Nucleus accumbens (tissue), 56 donors: ENCODE measurements around the gene ADA.

Experiments
- DNase-seq, 56 donors: peaks; one replicate each; lab custom pipeline; 2025; lab: John Stamatoyannopoulos, UW

The ADA gene

DNA sequence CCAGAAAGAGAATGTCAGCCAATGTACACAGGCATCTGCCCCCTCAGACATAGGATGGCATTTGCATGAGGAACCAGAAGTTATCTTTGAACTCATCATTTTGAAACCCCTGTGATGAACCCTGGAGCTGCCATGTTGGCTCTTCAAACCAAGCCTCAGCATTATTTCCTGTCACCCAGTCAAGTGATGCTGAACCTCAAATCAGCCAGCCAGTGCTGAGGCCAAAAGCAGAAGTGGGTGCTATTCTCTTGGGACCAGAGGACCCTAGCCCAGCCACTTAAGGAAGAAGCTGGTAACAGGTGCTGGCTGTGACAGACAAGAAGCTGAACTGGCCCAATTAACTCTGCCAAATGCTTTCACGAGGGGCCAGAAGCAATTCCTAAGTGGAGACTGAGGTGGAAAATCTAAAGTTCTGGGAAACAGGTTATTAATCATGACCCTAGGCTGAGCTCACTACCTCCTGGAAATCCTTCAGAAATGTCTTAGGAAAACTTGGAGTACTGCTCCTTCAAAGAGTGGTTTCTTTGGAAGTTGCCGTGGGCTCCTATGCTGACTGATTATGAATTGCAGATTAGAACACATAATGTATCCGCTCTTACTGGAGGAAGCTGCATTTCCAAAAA lies 65.1 kb downstream of the ADA start:
- DNase-seq, result no peak

DNA sequence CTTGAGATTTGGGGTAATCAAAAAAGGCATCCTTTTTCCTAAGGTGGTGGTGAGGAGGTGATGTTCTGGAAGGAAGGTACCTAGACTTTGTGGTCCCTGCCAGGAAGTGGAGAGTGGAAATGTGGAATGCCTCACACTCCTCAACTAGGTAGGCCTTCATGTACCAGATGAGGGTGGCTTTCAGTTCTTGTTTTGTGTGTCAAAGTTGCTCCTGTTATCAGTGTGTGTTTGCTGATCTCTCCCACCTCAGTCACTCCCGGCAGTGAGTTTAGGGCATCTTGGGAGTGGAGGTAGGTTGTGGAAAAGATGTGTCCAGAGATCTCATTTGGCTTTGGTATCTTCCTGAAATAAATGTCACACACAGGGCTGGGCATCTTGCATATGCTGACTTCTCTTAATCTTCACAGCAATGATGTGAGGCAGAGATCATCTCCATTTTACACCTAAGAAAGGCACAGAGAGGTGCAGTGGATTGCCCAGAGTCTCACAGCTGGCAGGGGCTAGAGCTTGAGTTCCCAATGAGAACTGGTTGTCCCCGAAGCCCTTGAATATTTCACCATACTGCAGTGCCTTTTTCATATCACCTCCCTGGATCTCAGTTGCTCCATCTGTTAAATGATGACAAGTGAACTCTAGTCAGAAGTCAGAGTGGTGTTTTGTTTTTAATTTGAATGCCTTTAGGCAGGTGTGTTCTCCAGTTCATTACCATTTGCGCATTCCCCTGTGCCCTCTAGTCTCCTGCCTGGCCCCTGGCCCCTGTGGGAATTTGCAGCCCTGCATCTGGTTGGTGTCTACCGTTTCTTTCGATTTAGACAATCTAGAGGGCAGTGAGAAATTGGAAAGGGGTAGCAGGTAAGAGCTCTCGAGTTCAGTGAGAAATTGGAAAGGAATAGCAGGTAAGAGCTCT lies 66.2 kb downstream of the ADA start:
- DNase-seq, result no peak

DNA sequence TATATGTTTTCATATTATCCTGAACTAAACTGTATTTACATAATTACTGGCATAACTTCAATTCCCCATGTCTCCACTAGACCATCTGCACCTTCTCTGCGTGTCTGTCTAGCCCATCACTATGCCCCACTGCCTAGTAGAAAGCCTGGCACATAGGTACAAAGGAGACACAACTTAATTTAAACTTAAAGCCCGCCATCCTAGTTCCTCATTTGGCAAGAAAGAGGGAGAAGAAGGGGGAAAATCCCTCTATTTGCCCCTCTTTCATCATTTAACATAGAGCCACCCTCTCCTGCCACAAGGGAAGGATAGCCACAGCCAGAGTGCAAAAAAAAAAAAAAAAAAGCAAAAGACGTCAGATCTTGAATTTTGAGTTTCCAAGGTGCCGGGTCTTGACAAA lies 67.3 kb downstream of the ADA start:
- DNase-seq, result no peak

DNA sequence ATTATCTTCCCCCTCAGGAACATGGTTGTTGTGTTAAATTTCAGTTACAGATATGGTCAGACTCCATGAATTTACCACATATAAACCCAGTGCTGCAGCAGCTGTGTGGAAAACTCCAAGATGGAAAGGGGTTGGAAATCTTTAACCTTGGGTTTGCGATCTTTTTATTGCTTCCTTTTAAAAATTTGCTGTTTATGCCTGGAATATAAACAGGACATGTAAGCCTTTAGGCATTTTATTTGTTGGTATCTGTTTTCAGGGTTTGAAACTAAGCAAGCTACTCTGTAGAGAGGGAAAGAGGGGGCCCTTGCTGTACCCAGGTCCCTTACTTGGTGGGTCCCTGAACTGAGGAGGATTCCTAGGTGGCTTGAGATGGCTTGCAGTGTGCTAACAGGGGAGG lies 68.3 kb downstream of the ADA start:
- no peak for DNase-seq

DNA sequence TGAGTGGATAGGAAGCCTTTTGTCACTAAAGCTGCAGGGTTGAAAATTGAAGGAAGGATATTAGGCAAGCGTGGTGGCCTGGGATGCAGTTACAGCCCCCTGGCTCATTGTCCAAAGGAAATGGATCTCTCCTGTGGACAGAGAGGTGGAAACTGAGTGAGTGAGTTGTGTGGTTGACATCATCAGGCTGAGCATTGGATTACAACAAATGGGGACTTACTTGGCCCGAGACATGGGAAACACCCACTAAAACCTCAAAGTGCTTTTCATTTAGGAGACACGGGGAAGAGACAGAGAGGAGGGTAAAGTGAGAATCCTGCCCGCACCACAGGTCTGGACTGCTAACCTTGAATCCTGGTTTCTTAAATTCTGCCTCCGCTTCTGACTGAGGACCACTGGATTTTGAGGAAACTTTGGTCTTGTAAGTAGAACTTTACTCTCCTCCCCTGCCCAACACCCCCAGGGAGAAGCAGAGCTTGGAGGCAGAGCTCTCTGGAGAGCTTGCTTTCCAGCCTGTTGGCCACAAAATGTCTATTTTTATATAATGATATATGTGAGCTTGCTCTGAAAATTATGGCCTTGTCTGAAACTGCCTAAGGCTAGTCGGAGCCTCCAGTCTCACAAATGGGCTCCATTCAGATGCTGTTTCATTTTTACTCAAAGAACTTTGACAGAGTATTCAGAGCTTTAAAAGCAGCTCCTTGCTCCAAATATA lies 69.0 kb downstream of the ADA start, which contains the start of gene PKIG:
Gene PKIG (plus strand): TSS at position 269 of the 715 bp plus-strand sequence. CDS start 31,978 bp downstream, outside the sequence.
- DNase-seq, result no peak

DNA sequence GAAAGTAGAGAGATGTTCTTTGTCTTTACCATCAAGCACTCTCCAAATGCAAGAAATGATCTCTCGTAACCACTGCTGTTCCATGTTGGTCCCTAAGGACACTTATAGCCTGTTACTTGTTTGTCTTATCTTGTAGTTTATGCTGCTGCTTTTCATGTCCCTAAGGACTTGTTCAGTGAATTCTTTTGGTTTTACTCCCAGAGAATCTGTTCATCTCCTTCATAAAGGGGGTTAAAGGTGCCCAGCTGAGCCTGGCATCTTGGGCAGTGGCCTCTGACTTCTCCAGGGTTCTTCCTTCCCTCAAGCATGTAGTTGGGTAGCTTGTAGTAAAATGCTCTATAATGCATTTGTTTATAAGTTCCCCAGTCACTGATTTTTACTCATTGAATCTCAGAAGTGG lies 70.0 kb downstream of the ADA start:
- DNase-seq, result no peak

DNA sequence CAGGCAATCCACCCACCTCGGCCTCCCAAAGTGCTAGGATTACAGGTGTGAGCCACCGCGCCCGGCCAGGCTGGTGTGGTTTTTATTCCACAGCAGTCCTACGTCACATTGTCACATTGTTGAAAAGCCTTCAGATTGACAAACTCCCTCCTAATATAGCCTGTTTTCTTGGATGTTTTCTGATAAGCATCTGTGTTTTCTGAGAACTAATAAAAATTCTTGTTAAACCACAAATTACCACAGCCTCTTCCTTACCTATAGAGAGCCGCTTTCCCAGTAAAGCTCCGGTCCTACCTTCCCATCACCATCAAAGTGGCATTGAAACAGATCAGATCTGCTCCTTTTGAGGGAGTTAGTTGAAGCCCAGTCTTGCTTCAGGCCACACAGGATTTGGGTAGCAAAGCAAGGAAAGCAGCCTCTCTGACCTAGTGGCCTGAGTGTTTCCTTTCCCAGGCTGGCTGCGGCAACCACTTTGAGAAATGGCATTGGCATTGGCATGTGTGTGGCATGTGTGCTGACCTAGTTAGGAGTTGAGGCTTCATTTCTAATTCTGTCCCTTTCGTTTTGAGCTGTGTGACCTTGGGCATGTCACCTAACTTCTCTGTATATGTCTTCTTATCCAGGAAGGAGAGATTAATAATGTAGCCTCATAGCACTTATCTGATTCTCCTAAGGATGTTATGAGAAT lies 70.8 kb downstream of the ADA start:
- no peak for DNase-seq

DNA sequence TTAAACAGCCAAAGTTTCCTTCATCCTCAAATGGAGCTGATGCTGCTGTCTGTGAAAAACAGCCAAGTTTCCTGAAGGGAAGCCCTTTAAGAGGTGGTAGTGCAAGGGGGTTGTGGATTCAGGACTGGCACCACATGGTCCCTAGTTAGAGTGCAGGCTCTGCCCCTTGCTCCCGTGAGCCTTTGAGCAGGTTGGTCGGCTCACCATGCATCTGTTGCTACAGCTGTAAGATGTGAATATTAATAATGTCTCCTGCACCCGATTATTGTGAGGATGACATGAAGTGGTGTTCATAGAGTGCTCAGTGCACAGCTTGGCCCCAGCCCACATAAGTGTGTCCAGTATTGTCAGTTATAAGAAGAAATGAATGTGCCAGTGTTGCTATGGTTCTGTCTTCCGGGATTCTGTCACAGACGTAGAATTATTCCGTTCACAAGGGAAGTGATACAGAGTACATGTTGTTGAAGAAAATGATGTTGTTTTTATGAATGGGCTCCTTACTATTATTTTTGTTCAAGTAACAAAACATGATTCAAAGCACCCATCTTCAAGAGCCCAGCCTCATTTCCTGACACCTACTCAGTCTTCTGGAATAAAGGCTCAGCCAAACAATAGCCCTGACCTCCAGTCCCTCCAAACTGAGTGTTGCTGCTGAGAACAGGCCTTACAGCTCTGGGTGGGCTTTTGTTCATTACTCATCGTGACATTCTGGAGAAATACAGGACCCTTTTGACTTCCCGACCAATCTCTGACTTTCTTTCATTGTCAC lies 72.0 kb downstream of the ADA start:
- DNase-seq, result peak in 1 of 56 donors; percentile 25

DNA sequence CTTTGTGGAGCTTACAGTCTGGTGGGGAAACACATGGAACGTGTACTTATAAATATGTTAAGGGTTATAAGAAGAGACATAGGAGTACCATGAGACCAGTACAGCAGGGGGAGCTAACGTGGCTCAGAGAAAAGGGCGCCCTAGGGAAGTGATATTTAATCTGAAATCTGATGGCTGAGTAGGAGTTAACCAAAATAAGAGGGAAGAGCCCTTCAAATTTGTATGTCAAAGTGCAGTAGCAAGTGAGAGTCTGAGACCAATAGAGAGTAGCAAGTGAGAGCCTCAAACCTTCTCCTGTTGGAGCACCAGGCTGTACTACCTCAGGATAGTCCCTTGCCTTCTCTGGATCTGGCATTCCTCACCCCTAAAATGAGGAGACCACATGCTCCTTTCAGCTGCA lies 75.2 kb downstream of the ADA start:
- DNase-seq, result no peak

DNA sequence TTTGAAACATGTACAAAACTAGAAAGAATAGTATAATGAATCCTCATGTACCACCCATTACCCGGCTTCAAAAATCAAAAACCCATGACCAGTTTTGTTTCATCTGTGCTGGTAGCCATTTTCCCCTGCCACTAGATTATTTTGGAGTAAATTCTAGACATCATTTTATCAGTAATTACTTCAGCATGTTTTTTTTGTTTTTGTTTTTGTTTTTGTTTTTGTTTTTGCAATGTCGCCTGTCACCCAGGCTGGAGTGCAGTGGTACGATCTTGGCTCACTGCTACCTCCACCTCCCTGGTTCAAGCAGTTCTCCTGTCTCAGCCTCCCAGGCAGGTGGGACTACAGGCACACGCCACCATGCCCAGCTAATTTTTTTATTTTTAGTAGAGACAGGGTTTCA lies 77.1 kb downstream of the ADA start:
- no peak for DNase-seq

DNA sequence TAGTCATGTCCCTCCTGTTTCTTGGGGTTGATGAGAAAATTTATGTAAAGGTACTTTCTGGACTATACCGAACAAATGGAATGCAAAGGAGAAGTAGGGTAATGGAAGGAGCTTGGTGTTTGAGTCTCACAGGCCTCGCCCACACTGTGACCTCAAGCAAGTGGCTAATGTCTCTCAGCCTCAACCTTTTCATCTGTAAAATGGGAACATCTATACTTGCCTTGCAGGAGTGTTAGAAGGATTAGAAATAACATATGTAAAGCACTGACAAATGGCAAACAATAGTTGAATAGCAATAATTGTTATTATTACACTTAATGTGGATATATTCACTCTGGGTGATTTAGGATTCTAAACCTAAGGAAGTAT lies 78.0 kb downstream of the ADA start:
- DNase-seq, result no peak

DNA sequence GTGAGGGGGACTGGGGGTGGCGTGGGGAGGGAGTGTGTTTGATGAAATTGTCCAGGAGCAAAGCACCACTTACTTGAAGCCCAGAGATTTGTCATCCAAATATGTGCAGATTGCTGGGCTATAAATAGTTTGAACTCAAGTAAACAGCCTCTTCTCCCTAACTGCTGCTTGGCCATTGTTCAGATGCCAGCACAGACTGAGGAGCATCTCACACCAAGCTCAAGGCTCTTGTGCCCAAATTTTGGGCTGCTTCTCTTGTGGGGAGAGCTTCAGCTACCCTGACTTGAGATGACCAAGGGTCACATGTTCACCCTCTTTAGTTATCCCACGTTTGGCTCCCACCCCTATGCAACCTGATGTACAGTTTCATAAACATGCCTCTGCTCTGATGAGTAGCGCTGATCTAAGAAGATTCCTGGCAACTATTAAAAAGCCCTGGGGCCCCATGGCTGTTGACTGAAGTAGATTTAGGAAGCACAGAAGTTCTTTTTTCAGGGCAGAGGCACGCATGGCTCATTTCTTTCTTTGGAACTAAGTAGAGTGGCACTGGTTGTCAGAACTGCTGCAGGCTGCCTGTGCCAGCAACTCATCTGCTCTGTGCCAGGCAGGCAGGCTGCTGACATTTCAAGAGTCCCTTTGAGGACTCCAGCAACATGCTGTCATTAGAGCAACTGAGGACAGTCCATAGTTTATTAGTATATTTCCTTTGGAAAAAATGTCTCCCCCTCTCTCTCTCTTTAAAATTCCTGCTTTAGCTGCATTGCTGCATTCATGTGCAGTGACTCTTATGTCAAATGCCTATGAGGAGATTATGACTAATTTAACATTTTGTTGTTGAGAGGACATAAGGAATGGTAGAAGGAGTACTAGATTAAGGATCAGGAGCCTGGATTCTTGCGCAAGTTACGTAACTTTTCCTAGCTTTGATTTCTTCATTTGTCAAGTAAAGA lies 78.7 kb downstream of the ADA start:
- peak in 52 of 56 donors; percentile 3 to 73 (median 40) for DNase-seq

DNA sequence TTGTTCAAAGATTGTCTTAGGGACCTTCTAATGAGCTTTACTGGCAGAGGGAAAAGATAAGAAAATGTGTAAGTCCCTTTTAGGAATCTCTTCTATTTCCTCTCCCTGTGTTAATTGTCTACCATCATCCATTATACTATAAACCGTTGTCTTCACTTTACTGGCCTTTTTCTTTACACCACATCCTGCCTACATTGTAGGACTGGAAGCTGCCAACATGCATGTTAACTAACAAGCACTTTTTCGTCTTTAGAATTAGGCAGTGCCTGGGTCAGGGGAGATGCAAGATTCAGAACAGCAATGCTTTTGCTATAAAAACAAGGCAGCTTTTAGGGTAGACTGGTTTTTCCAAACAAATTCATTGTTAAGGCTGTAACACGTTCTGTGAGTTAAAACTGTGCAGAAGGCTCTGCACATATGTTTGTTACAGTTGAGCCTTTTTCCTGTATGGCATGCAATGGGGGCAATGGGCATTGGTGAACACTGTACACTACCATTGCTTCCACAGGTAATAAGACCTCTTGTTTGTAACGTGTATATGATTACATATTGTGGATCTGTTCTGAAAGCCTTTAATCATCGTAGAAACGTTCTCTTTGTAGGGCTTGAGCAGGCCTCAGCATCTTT lies 80.0 kb downstream of the ADA start:
- no peak for DNase-seq

DNA sequence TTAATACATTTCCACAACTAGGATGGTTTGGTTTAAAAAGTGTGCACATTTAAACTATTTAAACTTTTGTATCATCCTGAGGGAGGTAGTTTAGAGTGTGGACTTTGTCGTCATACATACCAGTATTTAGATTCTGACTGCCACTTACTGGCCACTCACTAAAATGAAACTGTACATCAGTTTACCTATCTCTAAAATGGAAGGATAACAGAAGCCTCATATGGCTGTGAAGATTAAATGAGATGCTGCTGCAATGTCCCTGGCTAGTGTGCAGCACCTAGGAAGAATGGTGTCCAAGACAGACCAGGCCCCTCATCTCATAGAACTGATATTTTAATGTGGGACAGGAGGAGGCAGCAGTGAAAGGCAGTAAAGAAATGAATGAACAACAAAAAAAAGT lies 81.1 kb downstream of the ADA start:
- DNase-seq, result no peak
